Breast epithelium (tissue), 4 donors: Measurements from ENCODE around the gene GID8. TPM values are rescaled to one million over a fixed set of nuclear protein-coding genes. Genes with fewer than 3 reads are reported as not detected.

Source experiments
- DNase-seq, 2 donors: peaks; one replicate each; pipeline ENCODE4 v3.0.0-alpha.2; 2019; ENCODE audit warnings: low spot score in 2 of 2
- H3K27ac ChIP-seq, 2 donors: fragments of 200-600 bp; sonication (generic) in 1 of 2; one replicate each; pipeline ENCODE4 v1.5.1; 2016 to 2019; ENCODE audit warnings: mild to moderate bottlenecking in 1 of 2
- H3K27me3 ChIP-seq, 2 donors: fragments of 200-600 bp; sonication (generic) in 1 of 2; one replicate each; pipeline versions ENCODE4 v1.5.1 to v1.6.0; 2017 to 2019; ENCODE audit warnings: control low read depth in 1 of 2, mild to moderate bottlenecking in 1 of 2
- H3K36me3 ChIP-seq: fragments of 200-600 bp; one replicate; pipeline ENCODE4 v1.5.1; 2019
- H3K4me1 ChIP-seq, 2 donors: fragments of 200-600 bp; sonication (generic); one replicate each; pipeline ENCODE4 v1.5.1; 2016 to 2019; ENCODE audit warnings: control low read depth in 1 of 2
- H3K4me3 ChIP-seq, 3 donors: fragments of 200-600 bp; sonication (generic); 1 replicate in 2 of 3; 2 replicates in 1 of 3; pipeline ENCODE4 v1.5.1; 2016 to 2019; ENCODE audit warnings: mild to moderate bottlenecking in 3 of 3, moderate library complexity in 2 of 3
- H3K9me3 ChIP-seq, 2 donors: fragments of 200-600 bp; sonication (generic) in 1 of 2; one replicate each; pipeline ENCODE4 v1.5.1; 2016 to 2019; ENCODE audit warnings: control low read depth in 1 of 2
- POLR2A ChIP-seq: fragments of 450-650 bp; IDR thresholded peaks from one replicate; pipeline ENCODE4 v1.6.1; 2016; ENCODE audit warnings: antibody characterized with exemption, mild to moderate bottlenecking, moderate library complexity
- POLR2AphosphoS5 ChIP-seq, 3 donors: sonication (generic); formaldehyde crosslinking; IDR thresholded peaks; one replicate each; pipeline ENCODE4 v1.6.1; 2017; ENCODE audit warnings: antibody characterized with exemption in 3 of 3
- intact Hi-C: fragments of 100-400 bp; cut with DNase I; formaldehyde crosslinking; loops from one replicate; pipeline ENCODE4 v1.15.1; 2023; ENCODE audit warnings: low total_unique reads
- total RNA-seq, 3 donors: library from RNA; depleted of rRNA; stranded (reverse); fragments of >200 nt; gene quantifications; one replicate each; pipeline ENCODE4 v1.1.0, GENCODE V29; 2016
- TF ChIP-seq, protein P1 (sequence below), 3 donors: fragments of 450-650 bp; IDR thresholded peaks; one replicate each; pipeline ENCODE4 v1.5.1; 2016 to 2017; ENCODE audit warnings: antibody characterized with exemption in 3 of 3, mild to moderate bottlenecking in 3 of 3, moderate library complexity in 3 of 3

Gene GID8
- total RNA-seq, 3 donors from 2014 or later: 30.2 to 36.7 (median 31.8) TPM

GRCh38 chr20:62899633-62900051 is 38.3 kb upstream of the GID8 start:
- intact Hi-C loops: no loop called here
- no peaks in the 10 kb centered on the region for H3K9me3 ChIP-seq
- peak overlapping the region in 1 of 3 donors; percentile 46 for H3K4me3 ChIP-seq
- no peaks in the 10 kb centered on the region for H3K27me3 ChIP-seq
- no peaks in the 10 kb centered on the region for H3K36me3 ChIP-seq
- H3K4me1 ChIP-seq: peaks cover 0 to 28% of the 10 kb centered on the region in 2 donors
- TF ChIP-seq, protein P1, sequence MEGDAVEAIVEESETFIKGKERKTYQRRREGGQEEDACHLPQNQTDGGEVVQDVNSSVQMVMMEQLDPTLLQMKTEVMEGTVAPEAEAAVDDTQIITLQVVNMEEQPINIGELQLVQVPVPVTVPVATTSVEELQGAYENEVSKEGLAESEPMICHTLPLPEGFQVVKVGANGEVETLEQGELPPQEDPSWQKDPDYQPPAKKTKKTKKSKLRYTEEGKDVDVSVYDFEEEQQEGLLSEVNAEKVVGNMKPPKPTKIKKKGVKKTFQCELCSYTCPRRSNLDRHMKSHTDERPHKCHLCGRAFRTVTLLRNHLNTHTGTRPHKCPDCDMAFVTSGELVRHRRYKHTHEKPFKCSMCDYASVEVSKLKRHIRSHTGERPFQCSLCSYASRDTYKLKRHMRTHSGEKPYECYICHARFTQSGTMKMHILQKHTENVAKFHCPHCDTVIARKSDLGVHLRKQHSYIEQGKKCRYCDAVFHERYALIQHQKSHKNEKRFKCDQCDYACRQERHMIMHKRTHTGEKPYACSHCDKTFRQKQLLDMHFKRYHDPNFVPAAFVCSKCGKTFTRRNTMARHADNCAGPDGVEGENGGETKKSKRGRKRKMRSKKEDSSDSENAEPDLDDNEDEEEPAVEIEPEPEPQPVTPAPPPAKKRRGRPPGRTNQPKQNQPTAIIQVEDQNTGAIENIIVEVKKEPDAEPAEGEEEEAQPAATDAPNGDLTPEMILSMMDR (IDR thresholded peaks at IDR 0.05): no peak
- TF ChIP-seq POLR2AphosphoS5 (IDR thresholded peaks at IDR 0.05) (no peak), POLR2A (no peak)
- DNase-seq: peak in 1 of 2 donors; percentile 41
- peak overlapping the region; percentile 84 to 85 for H3K27ac ChIP-seq

- Histone ChIP-seq H3K36me3 (no peaks in the 10 kb centered on the region), H3K4me3 (peak overlapping the region in 1 of 3 donors; percentile 46), H3K27ac (peak overlapping the region; percentile 84 to 85), H3K9me3 (no peaks in the 10 kb centered on the region), H3K4me1 (peaks cover 0 to 28% of the 10 kb centered on the region in 2 donors), H3K27me3 (no peaks in the 10 kb centered on the region)
- TF ChIP-seq POLR2A (no peak), POLR2AphosphoS5 (IDR thresholded peaks at IDR 0.05) (peak; percentile 29 to 56 (median 31))
- TF ChIP-seq, protein P1 (IDR thresholded peaks at IDR 0.05): peak; percentile 75 to 96 (median 81)
- intact Hi-C loops: no loop called here
- DNase-seq: peak; percentile 77 to 78
These were observed 37.8 kb upstream of the GID8 start for GRCh38 chr20:62900052-62900691.

DNA sequence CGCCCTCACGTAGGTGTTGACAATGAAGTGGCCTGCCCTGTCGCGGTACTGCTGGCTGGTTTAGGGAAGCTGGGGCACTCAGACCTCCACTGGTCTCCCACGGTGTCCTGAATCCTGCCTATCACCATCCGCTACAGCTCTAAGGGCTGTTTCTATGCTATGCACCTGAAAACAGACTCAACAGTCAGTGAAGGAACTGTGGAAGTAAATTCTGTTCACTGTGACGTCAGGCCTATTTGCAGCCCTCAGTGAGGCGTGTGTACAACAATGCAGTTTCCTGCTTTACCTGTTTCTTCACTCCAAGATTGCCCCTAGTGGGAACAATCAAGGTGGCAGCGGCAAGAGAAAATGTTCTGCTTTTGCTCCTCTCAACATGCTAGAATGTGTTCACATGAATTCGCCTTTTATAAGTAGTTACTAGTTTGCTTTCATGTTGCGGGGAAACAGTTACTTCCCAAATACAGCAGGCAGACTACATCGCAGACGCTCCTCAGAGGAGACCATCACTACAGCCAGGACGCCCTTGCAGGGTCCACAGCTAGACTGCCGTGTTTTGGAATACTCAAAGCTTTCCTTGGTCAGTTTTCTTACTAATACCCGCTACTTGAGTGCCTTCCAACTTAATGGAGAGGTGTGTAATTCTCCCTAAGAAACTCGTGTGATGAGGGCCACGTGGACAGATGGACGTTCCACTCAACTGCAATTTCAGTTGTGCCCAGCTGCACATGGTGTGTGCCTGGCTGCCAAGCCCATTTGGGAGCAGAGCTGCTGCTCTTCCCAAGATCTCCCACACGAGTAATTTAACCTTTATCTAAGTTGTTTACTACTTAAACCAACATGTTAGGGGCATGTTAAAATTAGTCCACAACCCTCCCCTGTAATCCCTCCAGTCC is 37.0 kb upstream of the GID8 start:
- Histone ChIP-seq H3K27me3 (no peaks in the 10 kb centered on the region), H3K36me3 (peaks cover 7% of the 10 kb centered on the region), H3K4me3 (peak overlapping the region in 1 of 3 donors; percentile 46), H3K27ac (peak overlapping the region; percentile 84 to 85), H3K4me1 (peaks cover 0 to 28% of the 10 kb centered on the region in 2 donors), H3K9me3 (no peaks in the 10 kb centered on the region)
- DNase-seq: peak in 1 of 2 donors; percentile 45
- intact Hi-C loops: no loop called here
- TF ChIP-seq, protein P1 (IDR thresholded peaks at IDR 0.05): peak in 2 of 3 donors; percentile 21
- TF ChIP-seq POLR2A (no peak), POLR2AphosphoS5 (IDR thresholded peaks at IDR 0.05) (no peak)

DNA sequence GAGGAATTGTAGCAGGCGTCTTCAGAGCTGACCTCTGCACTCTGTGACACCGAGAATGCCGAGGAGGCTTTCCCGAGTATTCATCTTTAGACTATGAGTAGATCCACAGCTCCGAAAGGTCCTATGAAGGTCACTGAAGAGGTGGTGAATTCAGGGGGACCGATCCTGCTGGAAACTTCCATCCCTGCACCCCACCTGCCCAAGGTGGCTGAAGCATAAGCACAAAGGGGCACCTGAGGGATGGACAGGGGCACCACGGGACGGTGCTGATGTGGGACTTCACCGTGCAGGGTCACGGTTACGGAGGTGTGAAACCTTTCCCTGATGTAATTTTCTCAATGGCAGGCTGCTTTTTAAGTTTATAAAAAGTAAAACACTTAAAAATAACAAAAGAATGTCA is 36.1 kb upstream of the GID8 start:
- Histone ChIP-seq H3K27me3 (no peaks in the 10 kb centered on the region), H3K4me1 (peaks cover 0 to 28% of the 10 kb centered on the region in 2 donors), H3K36me3 (peaks cover 14% of the 10 kb centered on the region), H3K27ac (no peak overlapping the region), H3K9me3 (no peaks in the 10 kb centered on the region), H3K4me3 (no peak overlapping the region)
- no peak for DNase-seq
- intact Hi-C loops: no loop called here
- TF ChIP-seq POLR2AphosphoS5 (IDR thresholded peaks at IDR 0.05) (no peak), POLR2A (no peak)
- TF ChIP-seq, protein P1 (IDR thresholded peaks at IDR 0.05): no peak
